ENCODE data around the gene RNF130. TPM values are rescaled to one million over a fixed set of nuclear protein-coding genes. Genes with fewer than 3 reads are reported as not detected.
"Not testable (repeated sequence)": the region's sequence is repeated elsewhere in the genome, so short reads cannot be mapped to it uniquely, and the experiment has no call there.

Gene RNF130
- total RNA-seq, 1 donor from 2014 or later = 10.0 TPM

- Mint-ChIP-seq H3K4me1 (ENCODE audit: low read depth) (no peaks in the 10 kb centered on the region), H3K27ac (no peak overlapping the region), H3K36me3 (ENCODE audit: low read depth) (no peaks in the 10 kb centered on the region), H3K4me3 (ENCODE audit: low read depth) (no peak overlapping the region), H3K27me3 (ENCODE audit: low read depth) (no peaks in the 10 kb centered on the region), H3K9me3 (no peaks in the 10 kb centered on the region)
- no peak for DNase-seq (ENCODE audit: low spot score)
- intact Hi-C loops (cut with micrococcal nuclease) = no loop called here
Measured at GRCh38 chr5:180027459-180028089, 44.0 kb downstream of the RNF130 start.

- Mint-ChIP-seq H3K4me3 (ENCODE audit: low read depth) (no peak overlapping the region), H3K9me3 (no peaks in the 10 kb centered on the region), H3K27me3 (ENCODE audit: low read depth) (no peaks in the 10 kb centered on the region), H3K27ac (no peak overlapping the region), H3K36me3 (ENCODE audit: low read depth) (no peaks in the 10 kb centered on the region), H3K4me1 (ENCODE audit: low read depth) (no peaks in the 10 kb centered on the region)
- intact Hi-C loops (cut with micrococcal nuclease) = no loop called here
- DNase-seq (ENCODE audit: low spot score) = no peak
Measured at GRCh38 chr5:180026734-180027458, 44.7 kb downstream of the RNF130 start.

- no peaks in the 10 kb centered on the region for H3K9me3 Mint-ChIP-seq
- no peaks in the 10 kb centered on the region for H3K27me3 Mint-ChIP-seq (ENCODE audit: low read depth)
- intact Hi-C loops (cut with micrococcal nuclease) = no loop called here
- no peaks in the 10 kb centered on the region for H3K4me1 Mint-ChIP-seq (ENCODE audit: low read depth)
- no peaks in the 10 kb centered on the region for H3K36me3 Mint-ChIP-seq (ENCODE audit: low read depth)
- H3K4me3 Mint-ChIP-seq (ENCODE audit: low read depth) = no peak overlapping the region
- DNase-seq (ENCODE audit: low spot score) = no peak
- H3K27ac Mint-ChIP-seq = no peak overlapping the region
Measured at GRCh38 chr5:180026320-180026719, 45.2 kb downstream of the RNF130 start.

- no peaks in the 10 kb centered on the region for H3K4me1 Mint-ChIP-seq (ENCODE audit: low read depth)
- no peaks in the 10 kb centered on the region for H3K9me3 Mint-ChIP-seq
- no peak overlapping the region for H3K27ac Mint-ChIP-seq
- H3K4me3 Mint-ChIP-seq (ENCODE audit: low read depth) = no peak overlapping the region
- no peak for DNase-seq (ENCODE audit: low spot score)
- intact Hi-C loops (cut with micrococcal nuclease) = no loop called here
- H3K27me3 Mint-ChIP-seq (ENCODE audit: low read depth) = no peaks in the 10 kb centered on the region
- no peaks in the 10 kb centered on the region for H3K36me3 Mint-ChIP-seq (ENCODE audit: low read depth)
Measured at GRCh38 chr5:180021900-180022299, 49.7 kb downstream of the RNF130 start.

GRCh38 chr5:180020176-180020575, 51.4 kb downstream of the RNF130 start:
- no peaks in the 10 kb centered on the region for H3K4me1 Mint-ChIP-seq (ENCODE audit: low read depth)
- no peak overlapping the region for H3K4me3 Mint-ChIP-seq (ENCODE audit: low read depth)
- H3K36me3 Mint-ChIP-seq (ENCODE audit: low read depth) = no peaks in the 10 kb centered on the region
- intact Hi-C loops (cut with micrococcal nuclease) = no loop called here
- no peak for DNase-seq (ENCODE audit: low spot score)
- H3K9me3 Mint-ChIP-seq = no peaks in the 10 kb centered on the region
- H3K27me3 Mint-ChIP-seq (ENCODE audit: low read depth) = no peaks in the 10 kb centered on the region
- no peak overlapping the region for H3K27ac Mint-ChIP-seq

GRCh38 chr5:180018347-180019060, 53.1 kb downstream of the RNF130 start:
- H3K27ac Mint-ChIP-seq = no peak overlapping the region
- no peak for DNase-seq (ENCODE audit: low spot score)
- H3K9me3 Mint-ChIP-seq = no peaks in the 10 kb centered on the region
- H3K36me3 Mint-ChIP-seq (ENCODE audit: low read depth) = no peaks in the 10 kb centered on the region
- H3K27me3 Mint-ChIP-seq (ENCODE audit: low read depth) = no peaks in the 10 kb centered on the region
- no peaks in the 10 kb centered on the region for H3K4me1 Mint-ChIP-seq (ENCODE audit: low read depth)
- intact Hi-C loops (cut with micrococcal nuclease) = no loop called here
- H3K4me3 Mint-ChIP-seq (ENCODE audit: low read depth) = no peak overlapping the region

- DNase-seq (ENCODE audit: low spot score); H3K27me3 Mint-ChIP-seq (ENCODE audit: low read depth); H3K36me3 Mint-ChIP-seq (ENCODE audit: low read depth); H3K4me1 Mint-ChIP-seq (ENCODE audit: low read depth); H3K9me3 Mint-ChIP-seq; H3K4me3 Mint-ChIP-seq (ENCODE audit: low read depth); H3K27ac Mint-ChIP-seq; intact Hi-C loops (cut with micrococcal nuclease): not testable (repeated sequence)
Measured at GRCh38 chr5:180015523-180015922, 56.0 kb downstream of the RNF130 start.

GRCh38 chr5:180013678-180014077, 57.9 kb downstream of the RNF130 start:
- DNase-seq (ENCODE audit: low spot score) = no peak
- Mint-ChIP-seq H3K27ac (no peak overlapping the region), H3K36me3 (ENCODE audit: low read depth) (no peaks in the 10 kb centered on the region), H3K4me1 (ENCODE audit: low read depth) (no peaks in the 10 kb centered on the region), H3K27me3 (ENCODE audit: low read depth) (no peaks in the 10 kb centered on the region), H3K9me3 (no peaks in the 10 kb centered on the region), H3K4me3 (ENCODE audit: low read depth) (no peak overlapping the region)
- intact Hi-C loops (cut with micrococcal nuclease) = no loop called here

GRCh38 chr5:180012316-180012715, 59.2 kb downstream of the RNF130 start:
- Mint-ChIP-seq H3K4me3 (ENCODE audit: low read depth) (no peak overlapping the region), H3K36me3 (ENCODE audit: low read depth) (no peaks in the 10 kb centered on the region), H3K27me3 (ENCODE audit: low read depth) (no peaks in the 10 kb centered on the region), H3K27ac (no peak overlapping the region), H3K4me1 (ENCODE audit: low read depth) (peaks cover 8% of the 10 kb centered on the region), H3K9me3 (no peaks in the 10 kb centered on the region)
- intact Hi-C loops (cut with micrococcal nuclease) = no loop called here
- no peak for DNase-seq (ENCODE audit: low spot score)

GRCh38 chr5:180010636-180011035, 60.9 kb downstream of the RNF130 start:
- Mint-ChIP-seq H3K4me1 (ENCODE audit: low read depth) (peaks cover 24% of the 10 kb centered on the region), H3K4me3 (ENCODE audit: low read depth) (no peak overlapping the region), H3K27ac (no peak overlapping the region), H3K9me3 (no peaks in the 10 kb centered on the region), H3K27me3 (ENCODE audit: low read depth) (no peaks in the 10 kb centered on the region), H3K36me3 (ENCODE audit: low read depth) (no peaks in the 10 kb centered on the region)
- no peak for DNase-seq (ENCODE audit: low spot score)
- intact Hi-C loops (cut with micrococcal nuclease) = no loop called here

- no peak overlapping the region for H3K4me3 Mint-ChIP-seq (ENCODE audit: low read depth)
- intact Hi-C loops (cut with micrococcal nuclease) = no loop called here
- H3K27me3 Mint-ChIP-seq (ENCODE audit: low read depth) = no peaks in the 10 kb centered on the region
- no peak for DNase-seq (ENCODE audit: low spot score)
- peaks cover 28% of the 10 kb centered on the region for H3K4me1 Mint-ChIP-seq (ENCODE audit: low read depth)
- no peaks in the 10 kb centered on the region for H3K9me3 Mint-ChIP-seq
- H3K36me3 Mint-ChIP-seq (ENCODE audit: low read depth) = no peaks in the 10 kb centered on the region
- no peak overlapping the region for H3K27ac Mint-ChIP-seq
Measured at GRCh38 chr5:180009581-180009980, 62.0 kb downstream of the RNF130 start.

GRCh38 chr5:180008433-180008832, 63.1 kb downstream of the RNF130 start:
- no peak overlapping the region for H3K4me3 Mint-ChIP-seq (ENCODE audit: low read depth)
- no peaks in the 10 kb centered on the region for H3K36me3 Mint-ChIP-seq (ENCODE audit: low read depth)
- no peaks in the 10 kb centered on the region for H3K27me3 Mint-ChIP-seq (ENCODE audit: low read depth)
- H3K4me1 Mint-ChIP-seq (ENCODE audit: low read depth) = peaks cover 32% of the 10 kb centered on the region
- intact Hi-C loops (cut with micrococcal nuclease) = no loop called here
- H3K9me3 Mint-ChIP-seq = no peaks in the 10 kb centered on the region
- H3K27ac Mint-ChIP-seq = no peak overlapping the region
- no peak for DNase-seq (ENCODE audit: low spot score)

GRCh38 chr5:180007582-180007981, 64.0 kb downstream of the RNF130 start:
- Mint-ChIP-seq H3K9me3 (no peaks in the 10 kb centered on the region), H3K36me3 (ENCODE audit: low read depth) (no peaks in the 10 kb centered on the region), H3K4me3 (ENCODE audit: low read depth) (no peak overlapping the region), H3K4me1 (ENCODE audit: low read depth) (peaks cover 32% of the 10 kb centered on the region), H3K27me3 (ENCODE audit: low read depth) (no peaks in the 10 kb centered on the region), H3K27ac (no peak overlapping the region)
- intact Hi-C loops (cut with micrococcal nuclease) = no loop called here
- DNase-seq (ENCODE audit: low spot score) = no peak

All from activated T-helper 2 cell treated with anti-CD3 and anti-CD28 coated beads, Interferon-gamma antibody, Interleukin-2, Interleukin-4, amounts not matched to agents 10 μg/mL and 5 μg/mL and 100 μg/mL, durations not matched to agents 14 hours and 24 hours and 36 hours (primary cell).